ENCODE data around the gene RNF212.

RNF212 gene

GRCh38 chr4:1092026-1092982, 21.1 kb downstream of the RNF212 start:
- DNase-seq: peak in 2 of 10 donors; percentile 58 to 79
- intact Hi-C loops (cut with DNase I): no loop called here

GRCh38 chr4:1091561-1091995, 21.8 kb downstream of the RNF212 start:
- intact Hi-C loops (cut with DNase I): no loop called here
- DNase-seq: peak in 1 of 10 donors; percentile 62

- DNase-seq: peak in 1 of 10 donors; percentile 31
- intact Hi-C loops (cut with DNase I): no loop called here
Measured at GRCh38 chr4:1090465-1091440, 22.6 kb downstream of the RNF212 start.

- intact Hi-C loops (cut with DNase I): no loop called here
- peak in 1 of 10 donors; percentile 66 for DNase-seq
Measured at GRCh38 chr4:1090036-1090435, 23.3 kb downstream of the RNF212 start.

GRCh38 chr4:1087371-1087770, 26.0 kb downstream of the RNF212 start:
- DNase-seq: peak in 1 of 10 donors; percentile 17
- intact Hi-C loops (cut with DNase I): no loop called here

GRCh38 chr4:1086011-1086410, 27.4 kb downstream of the RNF212 start:
- DNase-seq: peak in 1 of 10 donors; percentile 64
- intact Hi-C loops (cut with DNase I): no loop called here

GRCh38 chr4:1085404-1085799, 28.0 kb downstream of the RNF212 start:
- intact Hi-C loops (cut with DNase I): no loop called here

GRCh38 chr4:1084796-1085403, 28.5 kb downstream of the RNF212 start:
- DNase-seq: peak in 2 of 10 donors; percentile 68 to 71
- intact Hi-C loops (cut with DNase I): no loop called here

More at GRCh38 chr4:1085404-1085799, 28.0 kb downstream of the RNF212 start:
- DNase-seq: peak in 2 of 10 donors; percentile 41 to 62

- no peak for DNase-seq
- intact Hi-C loops (cut with DNase I): no loop called here
Measured at GRCh38 chr4:1084394-1084793, 29.0 kb downstream of the RNF212 start.

GRCh38 chr4:1082215-1083182, 30.9 kb downstream of the RNF212 start:
- intact Hi-C loops (cut with DNase I): no loop called here
- peak in 2 of 10 donors; percentile 75 to 80 for DNase-seq

- DNase-seq: peak in 1 of 10 donors; percentile 27
- intact Hi-C loops (cut with DNase I): no loop called here
Measured at GRCh38 chr4:1081689-1082040, 31.7 kb downstream of the RNF212 start.

- peak in 2 of 10 donors; percentile 45 to 60 for DNase-seq
- intact Hi-C loops (cut with DNase I): no loop called here
Measured at GRCh38 chr4:1080961-1081688, 32.2 kb downstream of the RNF212 start.

GRCh38 chr4:1080432-1080831, 32.9 kb downstream of the RNF212 start:
- DNase-seq: peak in 2 of 10 donors; percentile 59 to 64
- intact Hi-C loops (cut with DNase I): no loop called here

GRCh38 chr4:1079711-1080265, 33.6 kb downstream of the RNF212 start:
- intact Hi-C loops (cut with DNase I): no loop called here
- DNase-seq: no peak

GRCh38 chr4:1078490-1078889, 34.9 kb downstream of the RNF212 start:
- DNase-seq: no peak
- intact Hi-C loops (cut with DNase I): no loop called here

- intact Hi-C loops (cut with DNase I): no loop called here
- no peak for DNase-seq
Measured at GRCh38 chr4:1077711-1078477, 35.5 kb downstream of the RNF212 start.

Measured in posterior cingulate gyrus (tissue), 11 donors.